ENCODE results near the gene HUNK.

HUNK gene

DNA sequence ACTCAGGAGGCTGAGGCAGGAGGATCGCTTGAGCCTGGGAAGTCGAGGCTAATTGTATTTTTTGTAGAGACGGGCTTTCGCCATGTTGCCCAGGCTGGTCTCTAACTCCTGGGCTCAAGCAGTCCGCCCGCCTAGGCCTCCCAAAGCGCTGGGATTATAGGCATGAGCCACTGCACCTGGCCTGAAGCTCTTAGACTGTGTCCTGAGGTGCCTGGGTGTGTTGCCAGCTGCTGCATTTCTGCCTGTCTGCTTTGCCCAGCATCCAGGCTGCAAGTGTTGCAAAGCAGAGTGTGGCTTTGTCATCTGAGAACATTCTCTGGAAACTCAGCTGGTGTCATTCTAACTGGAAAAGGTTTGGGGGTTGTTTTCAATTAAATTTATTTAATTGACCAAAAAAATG is 105.0 kb downstream of the HUNK start:
- no peak overlapping the region for H3K27ac ChIP-seq
- TF ChIP-seq, protein P1, sequence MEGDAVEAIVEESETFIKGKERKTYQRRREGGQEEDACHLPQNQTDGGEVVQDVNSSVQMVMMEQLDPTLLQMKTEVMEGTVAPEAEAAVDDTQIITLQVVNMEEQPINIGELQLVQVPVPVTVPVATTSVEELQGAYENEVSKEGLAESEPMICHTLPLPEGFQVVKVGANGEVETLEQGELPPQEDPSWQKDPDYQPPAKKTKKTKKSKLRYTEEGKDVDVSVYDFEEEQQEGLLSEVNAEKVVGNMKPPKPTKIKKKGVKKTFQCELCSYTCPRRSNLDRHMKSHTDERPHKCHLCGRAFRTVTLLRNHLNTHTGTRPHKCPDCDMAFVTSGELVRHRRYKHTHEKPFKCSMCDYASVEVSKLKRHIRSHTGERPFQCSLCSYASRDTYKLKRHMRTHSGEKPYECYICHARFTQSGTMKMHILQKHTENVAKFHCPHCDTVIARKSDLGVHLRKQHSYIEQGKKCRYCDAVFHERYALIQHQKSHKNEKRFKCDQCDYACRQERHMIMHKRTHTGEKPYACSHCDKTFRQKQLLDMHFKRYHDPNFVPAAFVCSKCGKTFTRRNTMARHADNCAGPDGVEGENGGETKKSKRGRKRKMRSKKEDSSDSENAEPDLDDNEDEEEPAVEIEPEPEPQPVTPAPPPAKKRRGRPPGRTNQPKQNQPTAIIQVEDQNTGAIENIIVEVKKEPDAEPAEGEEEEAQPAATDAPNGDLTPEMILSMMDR (conservative IDR thresholded peaks at IDR 0.05) = no peak

DNA sequence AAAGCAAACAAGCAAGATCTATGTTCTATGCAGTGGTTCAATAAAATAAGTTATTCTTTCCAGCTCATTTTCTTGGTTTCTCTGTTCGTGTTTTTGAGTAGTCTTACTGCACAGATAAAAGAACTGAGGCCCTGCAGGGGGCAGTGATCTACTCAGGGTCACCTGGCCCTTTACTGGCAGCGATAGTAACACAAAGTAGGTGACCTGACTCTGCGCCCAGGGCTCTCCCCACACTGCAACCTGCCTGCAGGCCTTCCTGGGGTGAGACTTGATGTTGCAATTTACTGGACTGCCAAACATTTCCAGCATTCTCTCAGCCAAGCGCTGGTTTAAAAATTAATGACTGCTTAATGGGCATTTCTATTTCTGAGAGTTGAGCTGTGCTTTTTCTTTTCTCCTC is 110.3 kb downstream of the HUNK start:
- TF ChIP-seq, protein P1 (conservative IDR thresholded peaks at IDR 0.05) = no peak; the same call in 1 of the 2 replicates
- H3K27ac ChIP-seq = no peak overlapping the region

DNA sequence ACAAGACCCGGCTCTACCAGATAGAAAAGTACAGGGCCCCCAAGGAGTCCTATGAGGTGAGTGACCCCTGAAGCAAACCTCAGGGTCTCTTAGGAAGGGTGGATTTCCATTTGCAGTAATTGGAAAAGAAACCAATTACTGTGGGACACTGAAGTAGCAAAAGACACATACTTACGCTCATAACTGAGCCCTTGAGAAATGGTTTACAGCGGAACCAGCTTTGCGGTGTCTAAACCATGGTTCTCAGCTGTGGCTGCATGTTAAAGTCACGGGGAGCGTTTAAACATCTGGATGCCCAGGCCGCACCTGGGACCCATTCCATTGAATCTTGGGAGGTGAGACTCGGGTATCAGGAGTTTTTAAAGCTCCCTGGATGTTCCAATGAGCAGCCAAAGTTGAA is 110.7 kb downstream of the HUNK start:
- H3K27ac ChIP-seq = no peak overlapping the region
- TF ChIP-seq, protein P1 (conservative IDR thresholded peaks at IDR 0.05) = no peak

DNA sequence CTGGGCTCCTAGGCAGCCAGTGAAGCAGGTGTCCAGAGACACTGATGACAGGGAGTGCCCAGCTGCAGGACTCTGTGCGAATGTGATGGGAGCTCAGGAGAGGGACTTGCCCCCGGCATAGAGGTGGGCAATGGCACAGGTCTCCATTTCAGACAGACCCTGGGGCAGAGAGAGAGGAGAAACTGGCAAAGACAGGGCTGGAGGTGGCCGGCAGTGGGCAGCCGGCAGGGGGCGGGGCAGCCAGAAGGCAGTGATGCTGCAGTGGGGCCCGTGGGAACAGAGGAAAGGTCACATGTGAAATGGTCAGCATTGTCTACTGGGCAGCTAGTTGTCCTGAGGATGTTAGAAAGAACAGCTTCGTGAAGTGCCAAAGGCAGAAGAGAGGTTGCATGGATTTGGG is 112.6 kb downstream of the HUNK start:
- H3K27ac ChIP-seq = no peak overlapping the region
- TF ChIP-seq, protein P1 (conservative IDR thresholded peaks at IDR 0.05) = no peak

DNA sequence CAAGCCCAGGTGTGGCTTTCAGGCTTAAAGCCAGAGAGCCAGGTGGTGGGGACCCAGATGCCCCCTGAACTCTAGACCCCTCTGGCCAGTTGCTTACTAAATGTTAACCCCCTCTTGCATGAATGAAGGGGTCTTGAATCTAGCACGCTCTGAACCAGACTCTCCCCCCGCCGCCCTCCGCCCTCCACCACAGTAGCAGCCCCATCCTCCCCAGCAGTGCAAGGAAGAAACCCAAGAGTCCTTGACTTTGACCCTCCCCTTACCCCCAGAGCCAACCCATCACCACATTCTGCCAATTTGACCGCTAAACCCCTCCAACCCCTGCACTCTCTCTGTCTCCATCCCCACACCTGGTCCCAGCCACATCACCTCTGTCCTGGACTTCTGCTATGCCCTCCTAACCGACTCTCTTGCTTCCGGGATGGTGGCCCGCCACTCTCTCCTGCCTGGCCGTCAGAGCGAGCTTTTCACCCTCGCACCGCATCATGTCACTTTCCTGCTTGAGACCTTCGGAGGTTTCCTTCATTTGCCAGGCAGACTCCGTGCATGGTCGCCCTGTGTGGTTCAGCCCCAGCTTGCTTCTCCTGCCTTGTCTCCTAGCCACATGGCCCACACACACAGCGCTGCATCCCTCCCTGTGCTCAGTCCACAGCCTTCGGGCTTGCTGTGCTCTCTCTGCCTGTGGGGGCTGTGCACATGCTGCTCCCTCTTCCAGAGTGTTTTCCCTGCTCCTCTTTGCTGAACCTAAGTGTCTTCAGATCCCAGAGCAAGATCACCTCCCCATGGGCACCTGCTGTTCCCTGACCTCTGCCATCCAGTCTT is 113.4 kb downstream of the HUNK start:
- H3K27ac ChIP-seq = no peak overlapping the region
- TF ChIP-seq, protein P1 (conservative IDR thresholded peaks at IDR 0.05) = no peak

DNA sequence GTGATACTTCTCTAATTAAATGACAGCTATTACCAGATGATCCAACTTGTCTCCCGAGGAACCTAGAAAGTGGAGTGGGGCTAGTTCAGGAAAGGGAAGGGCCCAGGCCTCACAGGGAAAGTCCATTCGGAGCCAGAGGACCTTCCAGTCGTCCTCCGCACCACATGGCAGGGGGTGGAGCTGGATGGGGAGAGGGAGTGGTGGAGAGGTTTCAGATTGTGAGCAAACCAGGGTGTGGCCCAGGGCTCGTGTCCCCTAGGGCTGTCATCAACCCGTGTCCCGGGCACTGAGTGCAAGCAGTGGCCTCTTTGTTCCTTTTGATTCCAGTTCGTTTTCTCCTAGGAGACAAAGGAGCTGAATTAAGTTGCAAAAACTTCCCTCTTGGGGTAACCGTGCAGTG is 114.9 kb downstream of the HUNK start:
- no peak overlapping the region for H3K27ac ChIP-seq
- TF ChIP-seq, protein P1 (conservative IDR thresholded peaks at IDR 0.05) = no peak

DNA sequence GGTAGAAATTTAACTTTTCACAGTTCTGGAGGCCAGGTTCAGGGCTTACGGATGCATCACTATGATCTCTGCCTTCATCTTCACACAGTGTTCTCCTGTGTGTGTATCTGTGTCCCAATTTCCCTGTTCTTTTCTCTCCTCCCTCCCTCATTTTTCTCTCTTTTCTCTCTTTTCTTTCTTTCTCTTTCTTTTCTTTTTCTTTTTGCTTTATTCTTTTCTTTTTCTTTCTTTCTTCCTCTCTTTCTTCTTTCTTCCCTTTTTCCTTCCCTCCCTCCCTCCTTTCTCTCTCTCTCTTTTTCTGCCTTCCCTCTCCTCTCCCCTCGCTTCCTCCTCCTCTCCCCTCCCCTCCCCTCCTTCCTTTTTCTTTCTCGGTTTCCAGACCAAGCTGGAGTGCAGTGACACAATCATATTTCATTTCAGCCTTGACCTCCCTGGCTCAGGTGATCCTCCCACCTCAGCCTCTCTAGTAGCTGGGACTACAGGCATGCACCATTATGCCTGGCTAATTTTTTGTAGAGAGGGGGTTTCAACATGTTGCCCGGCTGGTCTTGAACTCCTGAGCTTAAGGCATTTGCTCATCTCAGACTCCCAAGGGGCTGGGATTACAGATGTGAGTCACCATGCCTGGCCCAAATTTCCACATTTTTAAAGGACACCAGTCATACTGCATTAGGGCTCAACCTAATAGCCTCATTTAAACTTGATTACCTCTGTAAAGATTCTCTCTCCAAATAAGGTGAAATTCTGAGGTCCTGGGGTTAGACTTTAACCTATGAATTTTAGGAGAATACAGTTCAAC is 115.9 kb downstream of the HUNK start:
- TF ChIP-seq, protein P1 (conservative IDR thresholded peaks at IDR 0.05) = no peak
- H3K27ac ChIP-seq = no peak overlapping the region
